HAP-1 (cell line): ENCODE results near the gene CFB.
"Not testable (repeated sequence)": the region's sequence is repeated elsewhere in the genome, so short reads cannot be mapped to it uniquely, and the experiment has no call there.

Experiments
- DNase-seq, 2 experiments: peaks; one replicate each; pipeline ENCODE4 v3.0.0-alpha.2; 2016 to 2020; ENCODE audit warnings: low spot score in 2 of 2
- H3K27me3 ChIP-seq: fragments of 250-450 bp; sonication (Bioruptor Pico); 2 replicates; pipeline ENCODE4 v1.5.1; 2020; ENCODE audit warnings: low read depth, mild to moderate bottlenecking, moderate library complexity
- H3K36me3 ChIP-seq: fragments of 250-450 bp; sonication (Bioruptor Pico); replicated peaks from 2 replicates; pipeline ENCODE4 v1.5.1; 2020; ENCODE audit warnings: mild to moderate bottlenecking
- H3K4me1 ChIP-seq: fragments of 250-450 bp; sonication (Bioruptor Pico); 2 replicates; pipeline ENCODE4 v1.5.1; 2020; ENCODE audit warnings: mild to moderate bottlenecking
- H3K4me3 ChIP-seq: fragments of 250-450 bp; sonication (Bioruptor Pico); 2 replicates; pipeline ENCODE4 v1.5.1; 2020; ENCODE audit warnings: mild to moderate bottlenecking, moderate library complexity
- H3K9me3 ChIP-seq: fragments of 250-450 bp; sonication (Bioruptor Pico); 2 replicates; pipeline ENCODE4 v1.5.1; 2020; ENCODE audit warnings: mild to moderate bottlenecking, moderate library complexity
- in situ Hi-C: fragments of 300-500 bp; cut with MboI; formaldehyde crosslinking; loops from 3 replicates; pipeline ENCODE4 v1.14.3; 2020; ENCODE audit warnings: low sequenced_read_pairs, inconsistent platforms, mixed read lengths

Gene CFB

DNA sequence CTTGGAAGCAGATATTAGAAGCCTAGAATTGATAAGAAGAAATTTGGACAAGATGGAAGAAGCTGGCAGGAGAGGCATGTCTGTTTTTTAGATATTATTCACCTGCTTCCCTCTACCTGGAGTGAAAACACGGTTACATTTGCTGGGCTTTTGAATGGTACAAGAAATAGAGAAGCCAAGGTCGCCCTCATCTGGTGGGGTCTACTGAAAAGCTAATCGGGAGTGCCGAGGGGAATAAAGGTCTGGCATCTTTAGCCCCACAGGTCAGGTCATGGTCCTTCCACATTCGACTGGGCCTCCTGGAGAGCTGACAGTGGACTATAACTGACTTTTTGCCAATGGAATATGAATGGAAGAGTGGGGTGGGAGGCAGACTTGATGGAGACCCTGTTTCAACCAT is 23.0 kb upstream of the CFB start:
- Histone ChIP-seq H3K4me1 (no peaks in the 10 kb centered on the region), H3K4me3 (no peak overlapping the region), H3K36me3 (no peaks in the 10 kb centered on the region), H3K27me3 (peaks cover 3% of the 10 kb centered on the region; the same call in 1 of the 2 replicates), H3K9me3 (no peaks in the 10 kb centered on the region)
- DNase-seq, result no peak
- in situ Hi-C loops, result no loop called here

DNA sequence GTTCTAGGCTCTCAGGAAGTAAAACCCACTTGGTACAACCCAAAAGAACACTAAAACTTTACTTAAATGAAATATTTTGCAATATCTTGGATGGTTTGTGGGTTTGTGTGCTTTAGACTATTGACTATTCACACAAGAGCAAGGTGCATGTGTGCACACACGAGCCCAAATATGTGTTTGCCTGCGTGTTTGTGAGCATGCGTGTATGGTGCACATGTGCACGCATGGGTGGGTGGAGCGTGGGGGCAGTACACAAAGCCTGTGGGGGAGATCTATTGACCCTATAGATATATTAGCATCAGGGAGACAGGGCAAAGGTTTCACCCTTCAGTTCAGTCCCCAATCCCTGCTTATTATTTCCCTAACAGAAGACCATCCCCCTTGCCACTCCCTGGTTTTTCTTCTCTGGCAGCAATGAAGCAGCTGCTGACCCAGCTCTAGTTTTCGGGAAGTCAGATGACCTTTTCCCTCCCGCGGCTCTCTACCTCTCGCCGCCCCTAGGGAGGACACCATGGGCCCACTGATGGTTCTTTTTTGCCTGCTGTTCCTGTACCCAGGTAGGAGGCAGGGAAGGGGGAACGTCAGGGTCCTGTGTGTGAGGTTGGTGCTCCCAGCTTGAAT is 18.5 kb upstream of the CFB start, which contains the start of gene C2:
TSS of gene C2 (plus strand) at position 476 of the 621 bp plus-strand sequence. CDS start at position 512, 36 bp downstream.
- Histone ChIP-seq H3K27me3 (peaks cover 3% of the 10 kb centered on the region; the same call in 1 of the 2 replicates), H3K4me1 (no peaks in the 10 kb centered on the region), H3K36me3 (no peaks in the 10 kb centered on the region), H3K4me3 (no peak within 1 kb of the TSS), H3K9me3 (no peaks in the 10 kb centered on the region)
- DNase-seq, result no peak
- in situ Hi-C loops, result no loop called here

DNA sequence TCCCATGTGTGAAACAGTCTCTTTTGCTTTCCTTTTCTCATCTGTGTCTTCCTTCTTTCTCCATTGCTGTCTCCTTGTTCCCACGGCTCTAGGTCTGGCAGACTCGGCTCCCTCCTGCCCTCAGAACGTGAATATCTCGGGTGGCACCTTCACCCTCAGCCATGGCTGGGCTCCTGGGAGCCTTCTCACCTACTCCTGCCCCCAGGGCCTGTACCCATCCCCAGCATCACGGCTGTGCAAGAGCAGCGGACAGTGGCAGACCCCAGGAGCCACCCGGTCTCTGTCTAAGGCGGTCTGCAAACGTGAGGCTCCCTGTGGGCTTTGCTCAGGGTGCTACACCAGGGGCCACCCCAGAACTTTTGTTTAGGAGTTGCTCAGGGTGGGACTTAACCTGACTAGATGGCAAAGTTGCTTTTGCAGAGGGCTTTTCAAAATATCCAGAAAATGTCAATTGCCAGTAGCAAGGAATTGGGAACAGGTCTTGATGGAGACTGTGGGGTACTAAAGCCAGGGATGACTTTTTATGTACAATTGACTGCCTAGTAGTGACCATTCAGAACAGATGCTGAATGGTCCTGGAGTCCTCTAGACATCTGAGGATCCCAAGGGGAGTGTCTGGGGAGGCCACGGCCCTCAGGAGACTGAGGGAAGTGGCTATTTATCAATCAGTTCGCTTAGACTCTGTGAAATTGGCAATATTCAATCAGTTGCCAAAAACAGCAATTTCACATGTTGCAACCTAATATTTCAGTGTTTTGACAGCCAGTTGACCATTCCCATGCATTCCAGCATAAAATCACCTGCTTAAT is 17.8 kb upstream of the CFB start:
- Histone ChIP-seq H3K4me1 (no peaks in the 10 kb centered on the region), H3K27me3 (peaks cover 3% of the 10 kb centered on the region; the same call in 1 of the 2 replicates), H3K36me3 (no peaks in the 10 kb centered on the region), H3K4me3 (no peak overlapping the region), H3K9me3 (no peaks in the 10 kb centered on the region)
- in situ Hi-C loops, result no loop called here
- no peak for DNase-seq

DNA sequence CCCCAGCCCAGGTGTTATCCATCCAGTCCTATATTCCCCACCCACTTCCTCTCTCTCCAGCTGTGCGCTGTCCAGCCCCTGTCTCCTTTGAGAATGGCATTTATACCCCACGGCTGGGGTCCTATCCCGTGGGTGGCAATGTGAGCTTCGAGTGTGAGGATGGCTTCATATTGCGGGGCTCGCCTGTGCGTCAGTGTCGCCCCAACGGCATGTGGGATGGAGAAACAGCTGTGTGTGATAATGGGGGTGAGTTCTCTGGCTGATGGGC is 17.3 kb upstream of the CFB start:
- Histone ChIP-seq H3K4me1 (no peaks in the 10 kb centered on the region), H3K27me3 (peaks cover 3% of the 10 kb centered on the region; the same call in 1 of the 2 replicates), H3K36me3 (no peaks in the 10 kb centered on the region), H3K9me3 (no peaks in the 10 kb centered on the region), H3K4me3 (no peak overlapping the region)
- in situ Hi-C loops, result no loop called here
- DNase-seq, result no peak

DNA sequence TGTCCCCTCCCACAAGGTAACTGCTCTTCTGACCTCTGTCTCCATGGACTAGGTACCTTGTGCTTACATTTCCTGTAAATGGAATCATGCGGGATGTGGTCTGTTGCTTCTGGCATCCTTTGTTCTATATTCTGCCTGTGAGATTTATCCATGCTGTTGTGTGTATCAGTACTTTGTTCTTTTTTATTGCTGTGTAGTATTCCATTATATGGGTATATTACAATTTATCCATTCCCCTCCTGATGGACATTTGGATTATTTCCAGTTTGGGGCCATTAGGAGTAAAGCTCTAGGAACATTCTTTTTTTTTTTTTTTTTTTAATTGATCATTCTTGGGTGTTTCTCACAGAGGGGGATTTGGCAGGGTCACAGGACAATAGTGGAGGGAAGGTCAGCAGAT is 14.9 kb upstream of the CFB start:
- Histone ChIP-seq H3K36me3 (no peaks in the 10 kb centered on the region), H3K4me1 (no peaks in the 10 kb centered on the region), H3K4me3 (no peak overlapping the region), H3K9me3 (no peaks in the 10 kb centered on the region), H3K27me3 (peaks cover 8% of the 10 kb centered on the region; the same call in 1 of the 2 replicates)
- in situ Hi-C loops, result no loop called here
- DNase-seq, result no peak

DNA sequence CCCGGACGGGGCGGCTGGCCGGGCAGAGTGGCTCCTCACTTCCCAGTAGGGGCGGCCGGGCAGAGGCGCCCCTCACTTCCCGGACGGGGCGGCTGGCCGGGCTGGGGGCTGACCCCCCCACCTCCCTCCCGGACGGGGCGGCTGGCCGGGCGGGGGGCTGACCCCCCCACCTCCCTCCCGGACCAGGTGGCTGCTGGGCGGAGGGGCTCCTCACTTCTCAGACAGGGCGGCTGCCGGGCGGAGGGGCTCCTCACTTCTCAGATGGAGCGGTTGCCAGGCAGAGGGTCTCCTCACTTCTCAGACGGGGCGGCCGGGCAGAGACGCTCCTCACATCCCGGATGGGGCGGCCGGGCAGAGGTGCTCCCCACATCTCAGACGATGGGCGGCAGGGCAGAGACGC is 13.8 kb upstream of the CFB start:
- H3K27me3 ChIP-seq, DNase-seq, H3K9me3 ChIP-seq, H3K4me3 ChIP-seq, H3K4me1 ChIP-seq, H3K36me3 ChIP-seq, in situ Hi-C loops: not testable (repeated sequence)

DNA sequence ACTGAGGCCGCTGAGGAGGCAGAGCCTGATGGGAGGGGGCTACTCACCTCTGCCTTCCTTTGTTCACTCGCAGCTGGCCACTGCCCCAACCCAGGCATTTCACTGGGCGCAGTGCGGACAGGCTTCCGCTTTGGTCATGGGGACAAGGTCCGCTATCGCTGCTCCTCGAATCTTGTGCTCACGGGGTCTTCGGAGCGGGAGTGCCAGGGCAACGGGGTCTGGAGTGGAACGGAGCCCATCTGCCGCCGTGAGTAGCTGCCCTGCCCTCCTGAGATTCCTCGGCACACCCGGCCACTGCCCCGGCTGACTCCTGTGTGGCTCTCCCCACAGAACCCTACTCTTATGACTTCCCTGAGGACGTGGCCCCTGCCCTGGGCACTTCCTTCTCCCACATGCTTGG is 12.4 kb upstream of the CFB start:
- H3K9me3 ChIP-seq, result no peaks in the 10 kb centered on the region
- in situ Hi-C loops, result no loop called here
- H3K27me3 ChIP-seq, result 0 out of 2 replicates have a peak, but pooled peaks cover 5% of the 10 kb centered on the region
- no peak for DNase-seq
- H3K4me1 ChIP-seq, result no peaks in the 10 kb centered on the region
- no peaks in the 10 kb centered on the region for H3K36me3 ChIP-seq
- no peak overlapping the region for H3K4me3 ChIP-seq

DNA sequence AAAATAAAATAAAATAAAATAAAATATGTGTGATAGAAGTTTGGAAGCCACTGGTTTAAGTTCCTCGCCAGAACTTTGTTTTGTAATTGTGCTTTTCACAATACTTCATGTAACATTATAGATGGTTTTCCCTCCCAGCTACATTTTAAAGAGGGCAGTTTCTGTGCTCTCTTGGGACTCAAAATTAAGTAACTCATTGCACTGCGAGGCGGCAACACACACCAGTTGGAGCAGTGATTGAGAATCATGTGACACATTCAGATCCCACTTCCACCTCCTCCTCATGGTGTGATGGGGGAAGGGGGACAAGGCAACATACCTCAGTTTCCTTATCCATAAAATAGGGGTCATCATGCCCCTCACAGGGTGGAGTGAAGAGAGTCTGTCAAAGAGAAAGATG is 10.9 kb upstream of the CFB start:
- Histone ChIP-seq H3K36me3 (no peaks in the 10 kb centered on the region), H3K27me3 (0 out of 2 replicates have a peak, but pooled peaks cover 5% of the 10 kb centered on the region), H3K4me3 (no peak overlapping the region), H3K9me3 (no peaks in the 10 kb centered on the region), H3K4me1 (no peaks in the 10 kb centered on the region)
- in situ Hi-C loops, result no loop called here
- no peak for DNase-seq

DNA sequence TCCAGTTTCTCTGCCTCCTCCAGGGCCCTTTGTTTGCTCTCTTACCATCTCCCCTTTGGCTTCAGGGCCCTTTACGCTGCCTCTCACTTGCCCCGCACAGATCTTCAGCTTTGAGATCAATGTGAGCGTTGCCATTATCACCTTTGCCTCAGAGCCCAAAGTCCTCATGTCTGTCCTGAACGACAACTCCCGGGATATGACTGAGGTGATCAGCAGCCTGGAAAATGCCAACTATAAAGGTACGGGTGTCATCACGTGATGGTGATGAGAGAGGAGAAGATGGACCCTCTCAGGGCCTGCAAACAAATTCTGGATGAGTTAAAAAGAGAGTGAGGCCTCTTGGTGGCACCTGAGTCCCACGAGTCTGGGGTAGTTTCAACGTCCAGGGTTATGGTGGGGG is 10.1 kb upstream of the CFB start:
- Histone ChIP-seq H3K9me3 (no peaks in the 10 kb centered on the region), H3K27me3 (0 out of 2 replicates have a peak, but pooled peaks cover 5% of the 10 kb centered on the region), H3K36me3 (no peaks in the 10 kb centered on the region), H3K4me3 (no peak overlapping the region), H3K4me1 (no peaks in the 10 kb centered on the region)
- in situ Hi-C loops, result no loop called here
- no peak for DNase-seq

DNA sequence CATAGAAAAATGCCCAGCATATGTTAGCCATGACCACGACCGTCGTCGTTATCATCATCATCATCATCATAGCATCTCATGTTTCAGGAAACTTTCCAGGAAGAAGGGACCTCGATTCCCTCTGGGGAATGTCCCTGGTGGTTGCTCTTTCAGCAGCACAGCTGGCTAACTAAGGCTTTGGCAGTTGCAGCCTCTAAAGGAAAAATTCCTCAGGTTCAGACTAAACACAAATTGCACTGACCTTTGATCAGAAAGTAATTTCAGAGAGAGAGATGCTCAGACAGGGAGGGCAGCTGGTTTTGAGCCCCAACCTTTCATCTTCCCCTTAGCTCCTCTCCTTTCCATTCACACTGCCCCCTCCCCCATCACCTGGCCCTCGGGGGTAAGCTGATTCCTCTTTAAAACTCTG is 5.6 kb upstream of the CFB start:
- peaks cover 21% of the 10 kb centered on the region for H3K27me3 ChIP-seq
- no peaks in the 10 kb centered on the region for H3K9me3 ChIP-seq
- H3K4me1 ChIP-seq, result no peaks in the 10 kb centered on the region
- DNase-seq, result no peak
- H3K36me3 ChIP-seq, result no peaks in the 10 kb centered on the region
- in situ Hi-C loops, result no loop called here
- H3K4me3 ChIP-seq, result no peak overlapping the region

DNA sequence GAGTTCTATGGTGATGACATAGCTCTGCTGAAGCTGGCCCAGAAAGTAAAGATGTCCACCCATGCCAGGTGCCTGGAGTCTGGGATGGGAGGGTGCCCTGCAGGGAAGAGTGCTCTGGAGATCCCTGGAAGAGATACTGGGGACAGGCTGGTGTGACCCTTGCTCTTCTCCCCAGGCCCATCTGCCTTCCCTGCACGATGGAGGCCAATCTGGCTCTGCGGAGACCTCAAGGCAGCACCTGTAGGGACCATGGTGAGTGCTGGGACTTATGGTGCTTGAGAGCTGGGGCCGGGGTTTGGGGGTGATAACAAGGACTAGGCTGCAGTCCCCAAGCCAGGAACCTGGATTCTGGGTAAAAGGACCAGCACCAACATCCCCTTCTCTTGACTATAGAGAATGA is 2.2 kb upstream of the CFB start:
- Histone ChIP-seq H3K27me3 (peaks cover 21% of the 10 kb centered on the region), H3K4me1 (no peaks in the 10 kb centered on the region), H3K4me3 (no peak overlapping the region), H3K9me3 (no peaks in the 10 kb centered on the region), H3K36me3 (no peaks in the 10 kb centered on the region)
- in situ Hi-C loops, result no loop called here
- no peak for DNase-seq

DNA sequence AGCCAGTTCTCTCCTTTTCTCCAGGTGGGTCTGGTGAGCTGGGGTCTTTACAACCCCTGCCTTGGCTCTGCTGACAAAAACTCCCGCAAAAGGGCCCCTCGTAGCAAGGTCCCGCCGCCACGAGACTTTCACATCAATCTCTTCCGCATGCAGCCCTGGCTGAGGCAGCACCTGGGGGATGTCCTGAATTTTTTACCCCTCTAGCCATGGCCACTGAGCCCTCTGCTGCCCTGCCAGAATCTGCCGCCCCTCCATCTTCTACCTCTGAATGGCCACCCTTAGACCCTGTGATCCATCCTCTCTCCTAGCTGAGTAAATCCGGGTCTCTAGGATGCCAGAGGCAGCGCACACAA is 765 bp upstream of the CFB start:
- H3K27me3 ChIP-seq, result peaks cover 21% of the 10 kb centered on the region
- no peaks in the 10 kb centered on the region for H3K36me3 ChIP-seq
- DNase-seq, result no peak
- no peak overlapping the region for H3K4me3 ChIP-seq
- H3K4me1 ChIP-seq, result no peaks in the 10 kb centered on the region
- no peaks in the 10 kb centered on the region for H3K9me3 ChIP-seq
- in situ Hi-C loops, result no loop called here

DNA sequence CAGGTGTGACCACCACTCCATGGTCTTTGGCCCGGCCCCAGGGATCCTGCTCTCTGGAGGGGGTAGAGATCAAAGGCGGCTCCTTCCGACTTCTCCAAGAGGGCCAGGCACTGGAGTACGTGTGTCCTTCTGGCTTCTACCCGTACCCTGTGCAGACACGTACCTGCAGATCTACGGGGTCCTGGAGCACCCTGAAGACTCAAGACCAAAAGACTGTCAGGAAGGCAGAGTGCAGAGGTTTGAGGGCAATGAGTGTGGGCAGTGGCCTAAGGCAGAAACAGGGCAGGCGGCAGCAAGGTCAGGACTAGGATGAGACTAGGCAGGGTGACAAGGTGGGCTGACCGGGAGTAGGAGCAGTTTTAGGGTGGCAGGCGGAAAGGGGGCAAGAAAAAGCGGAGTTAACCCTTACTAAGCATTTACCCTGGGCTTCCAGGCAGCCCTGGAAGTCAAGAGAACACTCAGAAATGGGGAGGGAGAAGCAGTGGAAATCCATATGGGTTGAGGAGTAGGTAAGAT is 533 bp downstream of the CFB start:
- Histone ChIP-seq H3K27me3 (peaks cover 21% of the 10 kb centered on the region), H3K4me1 (no peaks in the 10 kb centered on the region), H3K4me3 (no peak overlapping the region), H3K9me3 (no peaks in the 10 kb centered on the region), H3K36me3 (peaks cover 4% of the 10 kb centered on the region)
- DNase-seq, result no peak
- in situ Hi-C loops, result no loop called here

DNA sequence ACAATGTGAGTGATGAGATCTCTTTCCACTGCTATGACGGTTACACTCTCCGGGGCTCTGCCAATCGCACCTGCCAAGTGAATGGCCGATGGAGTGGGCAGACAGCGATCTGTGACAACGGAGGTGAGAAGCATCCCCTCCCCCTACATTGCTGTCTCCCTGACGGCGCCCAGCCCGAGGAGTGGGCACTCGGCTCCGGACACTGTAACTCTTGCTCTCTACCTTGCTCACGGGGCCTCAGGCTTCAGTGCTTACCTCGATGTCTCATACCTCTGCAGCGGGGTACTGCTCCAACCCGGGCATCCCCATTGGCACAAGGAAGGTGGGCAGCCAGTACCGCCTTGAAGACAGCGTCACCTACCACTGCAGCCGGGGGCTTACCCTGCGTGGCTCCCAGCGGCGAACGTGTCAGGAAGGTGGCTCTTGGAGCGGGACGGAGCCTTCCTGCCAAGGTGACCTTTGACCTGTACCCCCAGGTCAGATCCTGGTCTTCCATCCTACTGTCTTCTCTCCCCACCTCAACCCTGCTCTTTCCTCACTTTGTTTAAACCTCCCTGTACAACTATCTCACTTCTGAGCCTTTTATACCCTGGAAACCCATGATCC is 1.3 kb downstream of the CFB start:
- H3K27me3 ChIP-seq, result peaks cover 21% of the 10 kb centered on the region
- in situ Hi-C loops, result no loop called here
- no peaks in the 10 kb centered on the region for H3K9me3 ChIP-seq
- H3K36me3 ChIP-seq, result peaks cover 11% of the 10 kb centered on the region
- DNase-seq, result no peak
- no peaks in the 10 kb centered on the region for H3K4me1 ChIP-seq
- no peak overlapping the region for H3K4me3 ChIP-seq
